ENCODE measurements around the gene GRK1.

GRK1 gene

DNA sequence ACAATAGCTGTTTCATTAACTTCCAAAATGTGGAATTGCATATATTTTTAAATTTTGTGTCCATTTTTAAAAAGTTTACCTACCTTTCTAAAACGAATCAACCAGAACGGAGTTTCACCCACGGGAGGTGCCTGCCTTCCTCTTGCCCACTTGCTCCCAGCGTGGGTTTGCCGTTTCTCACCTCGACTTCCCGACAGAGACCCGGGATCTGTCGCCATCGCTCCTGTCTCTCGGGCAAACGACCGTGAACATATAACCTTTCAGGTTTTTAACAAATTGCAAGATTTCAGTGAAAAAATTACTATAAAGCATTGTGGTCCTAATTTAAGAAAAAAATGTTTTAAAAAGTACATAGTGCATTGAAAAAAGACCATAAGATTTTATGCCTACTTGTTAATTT lies 96.2 kb downstream of the GRK1 start:
- no peak for DNase-seq

DNA sequence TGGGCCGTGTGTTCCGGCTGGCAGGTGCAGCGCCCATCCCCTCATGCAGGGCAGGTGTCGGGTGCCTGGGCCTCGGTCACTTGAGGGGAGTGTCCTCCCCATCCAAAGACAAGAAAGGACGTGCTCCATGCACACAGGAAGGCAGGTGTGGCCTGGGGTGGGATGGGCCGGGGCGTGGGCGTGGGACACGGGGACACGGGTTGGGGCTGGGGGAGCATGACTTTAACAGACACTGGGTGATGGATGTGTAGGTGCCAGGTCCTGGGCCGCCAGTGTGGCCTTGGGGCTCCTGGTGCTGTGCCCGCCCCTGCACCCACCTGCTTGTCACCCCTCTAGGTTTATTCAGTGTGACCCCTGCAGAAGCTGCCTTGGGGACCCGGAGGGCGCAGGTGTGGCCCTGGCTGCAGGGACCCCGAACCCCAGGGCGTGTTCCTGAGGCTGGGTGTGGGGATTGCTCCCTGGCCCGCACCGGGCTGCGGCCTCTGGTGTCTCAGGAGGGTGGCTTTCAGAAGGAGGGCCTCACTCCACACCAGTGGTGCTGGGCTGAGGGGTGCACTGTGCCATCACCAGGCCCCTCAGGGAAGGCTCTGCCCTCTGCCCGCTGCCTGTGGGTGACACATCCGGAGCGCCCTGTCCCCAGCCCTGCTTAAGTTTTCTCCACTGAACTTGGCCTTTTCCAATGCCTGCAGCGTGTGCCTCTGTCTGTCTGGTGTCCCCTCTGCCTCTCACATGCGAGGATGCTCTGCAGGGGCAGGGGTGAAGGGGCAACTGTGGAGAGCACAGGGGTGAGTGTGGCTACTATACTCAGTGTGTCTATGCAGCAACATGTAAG lies 97.2 kb downstream of the GRK1 start:
- DNase-seq, result no peak

DNA sequence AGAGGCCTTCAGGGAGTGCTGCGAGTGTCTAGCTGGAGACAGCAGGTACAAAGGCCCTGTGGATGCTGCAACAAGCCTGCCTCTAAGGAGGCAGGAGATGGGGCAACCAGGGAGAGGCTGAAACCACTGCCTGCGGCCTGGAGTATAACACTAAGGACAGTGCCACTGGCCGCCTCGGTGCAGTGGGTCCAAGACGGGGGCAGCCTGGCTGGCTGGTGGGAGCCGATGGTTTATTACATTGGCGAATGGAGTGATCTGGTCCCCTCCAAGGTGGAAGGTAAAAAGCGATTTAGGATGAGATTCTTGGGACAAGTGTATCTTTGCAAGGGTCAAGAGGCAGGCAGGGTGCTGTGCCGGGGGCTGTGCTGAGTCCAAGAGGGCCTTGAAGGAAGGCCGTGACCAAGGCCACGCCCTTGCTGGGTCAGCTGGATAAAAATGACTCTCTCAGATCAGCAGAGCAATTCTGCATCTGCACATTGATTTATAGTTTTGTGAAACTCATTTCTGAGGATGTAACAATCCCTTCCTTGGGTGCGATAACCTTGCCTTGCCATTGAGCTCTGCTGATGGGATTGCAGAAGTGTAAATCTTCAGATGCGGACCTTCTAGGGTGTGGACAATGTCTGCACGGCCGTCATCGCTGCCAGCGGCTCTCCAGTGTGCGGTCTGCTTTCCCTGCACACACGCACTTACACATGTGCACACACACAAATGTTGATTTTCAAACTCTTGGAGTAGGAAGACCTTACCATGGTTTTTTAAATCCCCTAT lies 98.0 kb downstream of the GRK1 start:
- no peak for DNase-seq

DNA sequence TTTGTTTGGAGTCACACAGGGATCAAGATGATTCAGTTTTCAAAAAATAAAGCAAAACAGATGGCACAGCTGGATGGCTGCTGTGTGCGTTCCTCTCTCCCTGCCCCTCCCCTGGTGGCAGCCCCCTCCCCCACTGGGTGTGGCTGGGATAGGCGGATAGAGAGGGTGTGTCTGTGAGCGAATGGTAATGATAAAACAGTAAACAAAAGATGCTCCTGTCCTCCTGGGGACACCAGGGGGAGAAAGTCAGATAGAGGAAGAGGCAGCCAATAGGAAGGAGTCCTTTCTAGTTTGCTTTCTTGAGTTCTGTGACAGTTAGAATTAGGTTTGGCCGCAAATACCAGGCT lies 98.5 kb downstream of the GRK1 start:
- DNase-seq, result no peak

DNA sequence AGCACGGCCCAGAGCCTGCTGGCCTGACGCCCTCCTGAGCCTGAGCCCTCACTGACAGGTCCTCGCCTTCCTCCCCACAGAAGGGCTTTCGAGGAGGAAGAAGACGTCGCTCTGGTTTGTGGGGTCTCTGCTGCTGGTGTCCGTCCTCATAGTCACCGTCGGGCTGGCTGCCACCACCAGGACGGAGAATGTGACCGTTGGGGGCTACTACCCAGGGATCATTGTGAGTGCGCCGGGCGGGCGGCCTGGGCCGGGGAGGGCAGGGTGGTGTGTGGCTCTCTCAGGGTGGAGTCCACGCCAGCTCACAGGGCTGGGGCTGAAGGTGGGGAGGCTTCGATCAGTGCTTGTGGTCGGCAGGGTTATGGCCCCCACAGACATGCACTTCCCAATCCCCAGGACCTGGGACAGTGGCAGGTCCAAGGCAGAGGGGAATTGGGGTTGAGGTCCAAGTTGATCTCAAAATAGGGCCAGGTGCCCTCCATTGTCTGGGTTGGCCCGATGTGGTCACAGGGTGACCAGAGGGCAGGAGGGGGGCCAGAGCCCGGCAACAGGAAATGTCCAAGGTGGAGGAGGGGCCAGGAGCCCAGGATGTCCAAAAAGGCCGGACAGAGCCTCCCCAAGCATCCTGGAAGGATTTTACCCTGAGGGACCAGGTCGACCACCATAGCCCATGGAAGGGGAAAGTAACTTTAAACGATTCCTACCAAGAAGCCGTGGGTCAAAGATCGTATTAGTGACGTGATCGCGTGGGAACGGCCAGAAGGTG lies 99.2 kb downstream of the GRK1 start:
- no peak for DNase-seq

DNA sequence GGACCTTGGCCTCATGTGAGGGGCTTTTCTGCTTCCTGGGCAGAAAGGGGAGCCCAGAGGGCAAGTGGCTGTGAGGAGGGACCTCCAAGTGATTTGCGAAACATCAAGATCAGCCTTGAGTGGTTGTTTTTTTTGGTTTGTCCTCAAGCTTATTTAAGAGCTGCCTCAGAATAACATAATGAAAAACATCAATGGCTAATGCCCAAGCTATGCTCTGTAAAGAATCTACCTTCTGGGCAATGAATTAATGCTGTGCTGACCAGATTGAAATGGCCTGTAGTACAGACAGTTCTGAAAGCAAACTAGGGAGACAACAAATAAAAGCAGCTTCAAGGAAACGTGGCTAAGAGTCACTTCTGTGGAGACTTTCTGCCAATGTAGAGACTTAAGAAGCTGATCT lies 100.3 kb downstream of the GRK1 start:
- DNase-seq, result no peak

DNA sequence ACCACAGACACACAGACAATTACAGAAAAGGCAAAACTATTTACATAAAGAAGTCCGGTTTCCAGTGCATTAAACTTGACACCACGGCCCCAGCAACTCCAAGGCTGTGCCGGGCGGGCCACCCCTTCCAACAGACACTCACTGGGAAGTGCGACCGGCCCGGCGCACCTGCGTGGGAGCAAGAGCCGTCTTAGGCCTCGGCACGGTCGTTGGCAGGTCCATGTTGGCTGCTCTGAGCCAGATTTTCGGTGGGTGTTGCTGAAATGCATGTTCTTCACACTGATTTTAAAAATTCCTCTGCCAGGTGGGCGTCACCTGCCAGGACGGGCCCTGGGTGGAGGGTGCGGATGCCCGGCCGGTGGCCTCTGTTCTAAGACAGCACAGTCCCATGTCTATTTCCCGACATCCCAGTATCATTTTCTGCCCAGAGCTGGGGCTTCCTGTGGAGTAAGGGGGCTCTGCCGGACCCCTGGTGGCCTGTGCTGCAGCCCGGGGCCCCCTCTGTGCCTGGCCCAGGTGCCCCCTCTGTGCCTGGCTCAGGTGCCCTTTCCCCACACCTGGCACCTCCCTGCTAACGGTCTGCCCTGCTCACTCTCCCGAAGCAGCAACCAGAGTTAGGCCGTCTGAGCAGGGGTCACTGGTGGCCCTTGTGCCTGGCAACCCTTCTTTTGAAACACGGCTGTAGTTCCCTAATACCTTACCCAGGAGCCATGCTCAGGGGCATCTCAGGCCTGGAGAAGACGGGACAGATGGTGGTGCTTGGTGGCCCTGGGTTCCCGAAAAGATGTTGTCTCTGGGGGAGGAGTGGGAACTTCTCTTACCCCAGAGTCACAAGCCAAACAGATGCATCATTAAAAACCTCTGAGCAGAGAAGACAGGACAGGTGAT lies 101.2 kb downstream of the GRK1 start:
- no peak for DNase-seq

DNA sequence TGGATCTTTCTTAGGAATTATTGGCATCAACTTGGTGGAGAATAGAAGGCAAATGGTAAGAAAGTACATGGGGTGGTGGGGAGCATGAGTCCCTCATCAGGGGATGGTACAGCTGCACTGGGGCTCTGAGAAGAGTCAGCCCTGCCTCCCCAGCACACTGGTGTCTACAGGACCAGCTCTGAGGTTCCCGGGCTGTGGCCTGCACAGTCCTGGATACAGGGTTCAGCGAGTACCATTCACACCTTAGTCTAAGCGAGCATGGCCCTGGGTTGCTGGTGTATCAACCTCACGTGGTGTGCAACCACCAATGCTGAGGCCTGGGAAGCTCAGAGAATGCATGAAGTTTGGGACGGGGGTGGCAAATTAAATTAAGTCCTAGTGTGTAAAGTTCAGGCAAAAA lies 102.1 kb downstream of the GRK1 start:
- no peak for DNase-seq

DNA sequence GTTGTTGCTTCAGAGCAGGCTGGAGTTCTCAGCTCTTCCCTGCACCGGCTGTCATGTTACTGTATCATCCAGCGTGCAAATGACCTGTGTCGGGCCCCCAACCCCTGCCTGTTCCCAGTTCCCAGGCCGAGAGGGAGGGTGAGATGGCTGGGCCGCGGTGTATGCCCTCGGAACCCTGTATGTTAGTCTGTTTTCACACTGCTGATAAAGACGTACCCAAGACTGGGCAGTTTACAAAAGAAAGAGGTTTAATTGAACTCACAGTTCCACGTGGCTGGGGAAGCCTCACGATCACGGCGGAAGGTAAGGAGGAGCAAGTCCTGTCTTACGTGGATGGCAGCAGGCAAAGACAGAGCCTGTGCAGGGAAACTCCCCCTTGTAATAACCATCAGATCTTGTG lies 102.9 kb downstream of the GRK1 start:
- no peak for DNase-seq

DNA sequence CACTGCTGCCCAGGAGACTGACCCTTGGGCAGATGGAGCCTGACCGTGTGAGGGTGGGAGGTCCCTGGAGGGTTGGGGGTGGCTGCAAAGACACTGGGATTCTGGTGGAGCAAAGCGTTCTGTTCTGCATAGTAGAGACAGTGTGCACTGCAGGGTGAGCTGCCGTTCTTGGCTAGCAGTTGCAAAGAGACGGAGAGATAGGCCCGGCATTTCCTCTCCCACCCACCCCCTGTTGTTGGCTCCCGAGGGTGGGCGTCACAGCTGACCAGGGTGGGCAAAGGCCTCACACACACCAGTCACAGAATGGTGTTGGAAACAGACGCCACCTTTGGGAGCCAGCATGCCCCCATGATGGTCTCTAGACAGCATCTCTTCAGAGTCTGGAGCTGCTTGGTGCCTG lies 103.4 kb downstream of the GRK1 start:
- DNase-seq, result no peak

DNA sequence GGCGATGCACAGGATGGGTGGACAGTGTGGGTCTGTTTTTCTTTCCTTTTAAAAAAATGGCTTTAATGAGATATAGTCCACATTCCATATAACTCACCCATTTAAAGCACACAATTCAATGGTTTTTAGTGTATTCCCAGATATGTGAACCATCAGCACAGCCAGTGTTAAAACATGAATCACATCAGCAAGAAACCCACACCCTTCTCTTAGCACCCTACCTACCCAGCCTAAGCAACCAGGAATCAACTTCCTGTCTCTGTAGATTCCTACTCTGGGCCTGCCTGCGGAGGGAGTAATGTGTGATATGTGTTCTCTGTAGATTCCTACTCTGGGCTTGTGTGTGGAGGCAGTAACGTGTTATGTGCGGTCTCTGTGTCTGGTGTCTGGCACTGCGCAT lies 103.9 kb downstream of the GRK1 start:
- no peak for DNase-seq

DNA sequence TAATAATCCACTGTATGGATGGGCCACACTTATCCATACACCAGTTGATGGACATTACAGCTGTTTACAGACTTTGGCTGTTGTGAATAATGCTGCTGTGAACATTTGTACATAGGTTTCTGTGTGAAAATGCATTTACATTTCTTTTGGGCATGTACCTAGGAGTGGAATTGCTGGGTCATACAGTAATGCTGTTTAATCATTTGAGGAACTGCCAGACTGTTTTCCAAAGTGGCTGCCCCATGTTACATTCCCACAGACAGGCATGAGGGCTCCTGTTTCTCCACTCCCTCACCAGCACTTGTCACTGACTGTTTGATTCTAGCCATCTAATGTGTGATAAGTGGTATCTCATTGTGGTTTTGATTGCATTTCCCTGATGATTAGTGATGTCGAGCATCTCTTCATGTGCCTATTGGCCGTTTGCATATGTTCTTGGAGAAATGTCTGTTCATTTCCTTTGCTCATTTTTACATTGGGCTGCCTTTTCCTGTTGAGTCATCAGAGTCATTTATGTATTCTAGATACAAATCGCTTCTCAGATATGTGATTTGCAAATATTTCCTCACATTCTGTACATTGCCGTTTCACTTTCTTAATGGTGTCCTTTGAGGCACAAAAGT lies 104.8 kb downstream of the GRK1 start:
- no peak for DNase-seq

DNA sequence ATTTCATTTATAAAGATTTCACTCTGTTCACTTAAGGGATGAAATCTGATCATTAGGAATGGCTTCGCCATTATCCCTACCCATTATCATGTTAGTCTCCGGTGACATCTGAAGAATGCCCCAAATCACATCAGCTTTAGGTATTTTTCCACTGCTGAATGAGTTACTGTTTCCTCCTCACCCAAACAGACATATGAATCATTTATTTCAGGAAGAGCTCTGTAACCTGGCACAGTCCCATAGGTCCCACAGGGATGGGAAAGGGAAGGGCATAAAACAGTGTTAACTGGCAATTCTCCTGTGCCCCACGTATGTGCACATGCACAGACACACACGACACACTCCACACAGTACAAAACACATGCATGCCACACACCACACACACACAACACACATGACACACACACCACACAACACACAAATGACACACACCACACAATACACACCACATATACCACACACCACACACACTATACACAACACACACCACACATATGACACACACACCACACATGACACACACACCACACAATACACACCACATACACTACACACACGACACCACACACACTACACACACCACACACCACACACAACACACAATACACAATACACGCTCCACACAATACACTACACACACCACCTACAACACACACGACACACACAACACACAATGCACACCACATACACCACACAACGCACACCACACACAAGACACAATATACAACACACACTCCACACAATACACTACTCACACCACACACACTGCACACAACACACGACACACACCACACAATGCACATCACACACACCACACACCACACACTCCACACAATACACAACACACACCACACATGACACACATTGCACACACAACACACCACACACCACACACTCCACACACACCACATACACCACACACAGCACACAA lies 107.4 kb downstream of the GRK1 start:
- no peak for DNase-seq

DNA sequence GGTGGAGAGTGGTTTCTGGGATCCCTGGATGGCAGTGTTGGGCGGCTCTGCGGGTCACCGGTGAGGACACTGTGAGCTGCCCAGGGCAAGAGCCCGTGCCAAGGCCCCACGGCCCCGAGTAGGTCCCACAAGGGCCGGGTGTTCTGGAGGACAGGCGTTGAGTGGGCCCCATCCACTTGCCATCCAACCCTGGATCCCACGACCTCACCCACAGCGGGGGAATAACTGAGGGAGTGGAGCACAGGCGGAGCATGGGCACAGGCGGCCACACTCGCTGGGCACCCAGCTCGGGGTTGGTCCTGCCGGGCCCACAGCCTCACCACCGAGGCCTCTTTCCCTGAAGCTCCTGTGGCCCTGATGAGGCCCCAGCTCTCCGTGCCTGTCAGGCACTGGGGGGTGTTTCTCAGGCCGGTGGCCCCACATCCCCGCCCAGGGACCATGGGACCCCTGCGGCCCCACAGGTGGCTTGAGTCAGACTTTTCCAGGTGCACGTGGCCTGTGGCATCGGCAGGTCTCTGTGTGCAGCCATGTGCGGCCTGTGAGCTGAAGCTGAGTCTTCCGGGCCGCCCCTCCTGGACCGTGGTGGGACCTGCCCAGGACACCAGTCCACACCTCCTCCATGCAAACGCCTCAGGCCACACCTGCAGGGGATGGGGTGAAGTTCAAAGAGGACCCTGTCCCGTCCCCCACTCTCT lies 108.6 kb downstream of the GRK1 start:
- DNase-seq, result no peak

DNA sequence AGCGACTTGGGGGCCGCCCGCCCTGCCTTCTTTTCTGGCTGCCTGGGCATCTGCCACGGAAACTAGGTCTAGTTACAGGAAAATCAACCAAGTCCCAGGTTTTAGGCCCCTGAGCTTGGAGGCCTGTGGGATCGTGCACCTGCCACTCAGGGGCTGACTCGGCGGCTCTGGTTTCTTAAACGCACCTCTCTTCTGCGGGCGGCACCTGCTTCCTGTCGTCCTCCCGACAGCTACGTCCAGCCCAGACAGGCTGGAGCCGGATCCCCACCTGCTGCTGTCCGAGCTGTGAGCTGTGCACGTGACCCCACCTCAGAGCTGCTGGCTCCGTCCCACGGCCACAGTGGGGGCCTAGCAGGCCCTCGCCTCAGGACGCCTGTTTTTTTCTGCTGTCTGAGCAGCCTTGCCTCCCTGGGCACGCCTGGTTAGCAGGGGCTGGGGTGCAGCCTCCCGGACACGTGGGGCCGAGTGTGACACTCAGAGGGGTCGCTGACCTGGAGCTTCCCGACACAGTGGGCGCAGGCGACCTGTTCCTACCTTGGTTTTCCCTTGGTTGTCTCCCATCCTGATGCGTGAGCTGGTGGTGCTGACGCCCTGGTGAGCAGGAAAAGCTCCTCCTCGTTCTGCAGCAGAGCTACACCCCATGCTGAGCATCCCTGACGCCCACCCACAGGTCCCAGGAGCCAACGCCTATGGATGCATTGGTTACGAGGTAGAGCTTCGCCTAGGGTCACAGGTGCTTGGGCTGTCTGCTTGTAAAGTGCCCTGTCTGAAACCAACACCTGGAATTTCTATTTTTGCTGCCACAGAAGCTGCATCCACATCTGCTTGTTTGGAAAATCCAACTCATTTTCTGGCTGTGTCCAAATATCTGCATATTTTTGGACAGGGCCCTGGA lies 109.5 kb downstream of the GRK1 start:
- no peak for DNase-seq

DNA sequence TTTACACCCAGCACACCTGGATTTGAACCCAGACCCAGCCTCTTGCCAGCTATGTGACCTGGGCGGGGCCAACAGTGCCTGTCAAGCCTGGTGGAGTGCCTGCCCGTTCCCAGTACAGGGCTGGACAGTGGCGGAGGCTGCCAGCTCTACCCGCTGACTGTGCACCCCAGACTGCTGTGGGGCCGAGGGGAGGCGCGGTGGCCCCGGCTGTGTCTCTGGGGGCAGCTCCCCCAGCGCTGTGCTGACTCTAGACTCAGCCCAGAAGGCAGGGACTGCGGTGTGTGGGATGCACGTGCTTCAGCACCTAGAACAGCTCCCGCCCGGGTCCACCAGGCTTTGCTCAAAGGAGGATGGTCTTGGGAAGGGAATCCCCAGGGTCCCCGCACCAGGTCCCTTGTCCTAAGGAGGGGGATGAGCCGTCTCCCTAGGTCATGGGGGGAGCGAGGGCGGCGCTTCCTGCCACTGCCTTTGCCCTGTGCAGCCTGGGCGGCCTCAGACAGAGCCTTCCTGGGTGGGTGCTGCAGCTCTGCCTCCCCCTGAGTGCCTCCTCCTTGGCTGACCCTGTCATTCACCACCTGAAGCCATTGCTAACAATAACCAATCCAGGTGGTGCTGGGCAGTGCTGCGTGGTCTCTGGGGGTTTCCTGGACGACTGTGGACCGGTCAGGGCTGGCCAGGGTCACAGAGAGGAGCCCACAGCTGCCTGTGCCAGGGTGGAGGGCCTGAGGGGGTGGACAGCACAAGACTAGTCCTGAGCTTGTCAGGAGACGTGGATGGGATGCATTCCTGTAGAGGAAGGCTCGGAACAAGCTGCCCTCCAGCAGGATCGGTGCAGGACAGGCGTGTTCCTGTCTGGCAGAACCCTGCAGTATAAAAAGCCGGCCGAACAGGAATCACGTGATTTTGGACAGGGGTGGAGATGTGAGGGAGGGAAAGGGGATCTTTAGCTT lies 110.6 kb downstream of the GRK1 start:
- no peak for DNase-seq

DNA sequence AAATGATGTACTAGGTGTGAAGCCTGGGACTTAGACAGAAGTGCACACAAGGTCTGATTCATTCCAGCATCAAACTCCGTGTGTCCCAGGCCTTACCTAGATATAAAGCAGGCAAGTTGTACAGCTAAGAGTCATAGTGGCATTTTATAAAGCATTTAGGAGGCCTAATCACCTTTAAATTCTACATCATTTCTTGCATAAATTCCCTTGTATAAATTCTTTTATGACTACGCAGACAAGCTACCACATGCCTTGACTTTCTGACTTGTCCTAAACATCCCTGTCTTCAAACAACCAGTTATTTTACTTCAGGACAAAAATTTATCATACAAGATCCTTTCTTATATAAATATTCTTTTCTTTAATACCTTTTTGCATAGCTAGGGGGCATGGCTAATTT lies 114.6 kb downstream of the GRK1 start:
- no peak for DNase-seq

DNA sequence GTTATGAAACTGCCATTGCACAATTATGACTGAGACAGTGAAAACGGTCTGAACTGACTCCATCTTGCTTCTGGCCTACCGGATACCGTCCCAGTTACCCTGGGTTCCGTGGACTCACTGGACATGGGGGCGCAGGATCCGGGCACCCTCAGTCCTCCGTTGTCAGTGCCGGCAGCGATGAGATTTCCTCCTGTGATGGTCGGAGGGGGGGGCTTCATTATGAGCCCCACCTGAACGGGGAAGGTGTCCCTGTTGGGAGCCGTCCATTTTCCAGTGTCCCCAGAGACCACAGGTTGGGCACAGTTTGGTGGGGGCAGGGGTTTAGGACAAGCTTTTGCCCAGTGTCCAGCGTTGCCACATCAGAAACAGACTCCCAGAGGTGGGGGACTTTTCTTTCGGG lies 115.5 kb downstream of the GRK1 start:
- DNase-seq, result no peak

Measured in NCI-H1694 treated with DMSO at 0.1 percent for 48 hours (cell line).